Coronary artery (tissue), 2 donors: ENCODE data around the gene PLAAT3.

Experiments used
- DNase-seq: peaks from one replicate; pipeline ENCODE4 v3.0.0-alpha.2; 2017; ENCODE audit warnings: low spot score
- H3K27ac ChIP-seq, 2 donors: fragments of 200-600 bp; sonication (generic); one replicate each; pipeline ENCODE4 v1.5.1; 2016 to 2019
- H3K4me3 ChIP-seq: fragments of 200-600 bp; sonication (generic); 2 replicates; pipeline ENCODE4 v1.5.1; 2016; ENCODE audit warnings: mild to moderate bottlenecking, moderate library complexity
- TF ChIP-seq, protein P1 (sequence below): fragments of 200-600 bp; sonication (generic); IDR thresholded peaks from one replicate; pipeline ENCODE4 v1.5.1; 2019; ENCODE audit warnings: antibody characterized with exemption

Gene PLAAT3

DNA sequence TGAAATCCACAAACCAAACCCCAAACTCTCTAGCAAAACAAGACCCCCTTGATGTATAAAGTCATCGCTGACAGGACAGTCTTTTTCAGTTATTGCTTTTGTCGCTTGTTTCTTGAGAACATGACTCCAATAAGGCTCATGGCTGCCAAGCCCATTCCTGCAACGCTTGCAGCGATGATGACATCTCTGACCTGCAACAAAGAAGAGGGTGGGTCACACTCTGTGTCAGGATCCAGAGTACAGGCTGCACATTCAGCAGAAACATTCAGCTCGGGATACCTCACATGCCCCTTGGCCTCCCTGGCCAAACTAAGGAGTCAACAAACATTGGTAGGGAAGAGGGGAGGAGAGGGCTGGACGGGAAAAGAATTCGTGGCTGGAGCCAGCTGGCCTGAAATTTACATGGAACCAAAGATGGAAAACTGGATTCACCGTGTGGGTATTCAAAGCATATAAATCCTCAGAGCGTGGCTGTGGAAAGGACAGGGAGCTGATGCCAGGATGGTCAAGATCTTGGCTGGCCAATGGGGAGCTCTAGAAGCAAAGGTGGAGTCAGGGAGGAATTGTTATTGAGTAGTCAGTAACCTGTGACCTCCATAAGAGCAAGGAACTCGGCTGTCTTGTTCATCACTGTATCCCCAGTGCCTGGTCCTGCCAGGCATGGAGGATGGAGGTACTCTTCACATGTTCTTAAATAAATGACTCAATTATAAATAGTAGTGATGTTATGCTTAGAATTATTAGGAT lies 39.2 kb downstream of the PLAAT3 start:
- peak overlapping the region; percentile 29 for H3K4me3 ChIP-seq

DNA sequence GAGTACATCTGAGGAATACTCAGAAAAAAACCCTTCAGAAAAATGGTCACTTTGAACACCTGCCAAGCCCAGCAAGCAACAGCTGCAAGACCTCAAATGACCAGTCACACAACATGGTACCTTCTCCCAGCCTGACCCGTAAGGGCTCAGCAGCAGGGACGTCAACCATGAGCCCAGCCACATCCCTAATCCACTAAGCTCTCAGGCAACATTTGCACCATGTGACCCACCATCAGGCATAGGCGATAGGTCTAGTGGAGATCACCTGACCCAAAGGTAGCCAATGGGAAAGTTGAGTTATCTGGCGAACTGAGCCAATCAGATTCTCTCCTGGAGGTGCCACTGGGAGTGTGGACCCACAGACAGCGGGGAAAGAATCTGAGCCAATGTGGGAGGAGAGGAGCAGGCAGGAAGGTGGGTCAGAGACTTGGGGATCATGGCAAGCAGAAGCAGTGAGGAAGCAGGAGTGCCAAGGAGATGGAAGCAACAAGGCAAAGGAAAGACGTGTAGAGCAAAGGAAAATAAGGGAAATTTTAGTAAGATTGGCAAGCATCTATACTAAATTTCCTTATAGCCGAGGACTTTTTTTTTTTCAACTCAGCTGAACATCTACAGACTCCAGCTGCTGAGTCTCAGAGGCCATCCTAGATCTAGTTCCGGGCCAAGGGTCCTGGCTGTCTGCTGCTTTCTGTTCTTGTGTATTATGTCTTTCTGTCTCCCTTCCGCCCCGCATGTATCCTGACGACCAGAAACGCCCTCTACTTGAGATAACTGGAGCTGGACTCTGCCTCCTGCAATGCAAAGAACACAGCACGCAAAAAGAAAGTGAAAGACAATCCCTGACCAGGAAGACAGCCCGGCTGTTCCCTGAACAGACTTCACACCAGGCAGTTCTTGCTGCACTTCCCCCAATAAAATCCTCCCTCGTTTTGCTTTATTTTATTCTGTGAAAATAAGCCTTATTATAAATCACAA lies 40.1 kb downstream of the PLAAT3 start:
- no peak for DNase-seq
- peak overlapping the region in 1 of 2 donors; percentile 67 for H3K27ac ChIP-seq
- TF ChIP-seq, protein P1, sequence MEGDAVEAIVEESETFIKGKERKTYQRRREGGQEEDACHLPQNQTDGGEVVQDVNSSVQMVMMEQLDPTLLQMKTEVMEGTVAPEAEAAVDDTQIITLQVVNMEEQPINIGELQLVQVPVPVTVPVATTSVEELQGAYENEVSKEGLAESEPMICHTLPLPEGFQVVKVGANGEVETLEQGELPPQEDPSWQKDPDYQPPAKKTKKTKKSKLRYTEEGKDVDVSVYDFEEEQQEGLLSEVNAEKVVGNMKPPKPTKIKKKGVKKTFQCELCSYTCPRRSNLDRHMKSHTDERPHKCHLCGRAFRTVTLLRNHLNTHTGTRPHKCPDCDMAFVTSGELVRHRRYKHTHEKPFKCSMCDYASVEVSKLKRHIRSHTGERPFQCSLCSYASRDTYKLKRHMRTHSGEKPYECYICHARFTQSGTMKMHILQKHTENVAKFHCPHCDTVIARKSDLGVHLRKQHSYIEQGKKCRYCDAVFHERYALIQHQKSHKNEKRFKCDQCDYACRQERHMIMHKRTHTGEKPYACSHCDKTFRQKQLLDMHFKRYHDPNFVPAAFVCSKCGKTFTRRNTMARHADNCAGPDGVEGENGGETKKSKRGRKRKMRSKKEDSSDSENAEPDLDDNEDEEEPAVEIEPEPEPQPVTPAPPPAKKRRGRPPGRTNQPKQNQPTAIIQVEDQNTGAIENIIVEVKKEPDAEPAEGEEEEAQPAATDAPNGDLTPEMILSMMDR, result no peak
- H3K4me3 ChIP-seq, result peak overlapping the region; percentile 29

More for the DNA sequence above, 39.2 kb downstream of the PLAAT3 start:
- H3K27ac ChIP-seq, result peak overlapping the region in 1 of 2 donors; percentile 67
- TF ChIP-seq, protein P1, result no peak
- no peak for DNase-seq

DNA sequence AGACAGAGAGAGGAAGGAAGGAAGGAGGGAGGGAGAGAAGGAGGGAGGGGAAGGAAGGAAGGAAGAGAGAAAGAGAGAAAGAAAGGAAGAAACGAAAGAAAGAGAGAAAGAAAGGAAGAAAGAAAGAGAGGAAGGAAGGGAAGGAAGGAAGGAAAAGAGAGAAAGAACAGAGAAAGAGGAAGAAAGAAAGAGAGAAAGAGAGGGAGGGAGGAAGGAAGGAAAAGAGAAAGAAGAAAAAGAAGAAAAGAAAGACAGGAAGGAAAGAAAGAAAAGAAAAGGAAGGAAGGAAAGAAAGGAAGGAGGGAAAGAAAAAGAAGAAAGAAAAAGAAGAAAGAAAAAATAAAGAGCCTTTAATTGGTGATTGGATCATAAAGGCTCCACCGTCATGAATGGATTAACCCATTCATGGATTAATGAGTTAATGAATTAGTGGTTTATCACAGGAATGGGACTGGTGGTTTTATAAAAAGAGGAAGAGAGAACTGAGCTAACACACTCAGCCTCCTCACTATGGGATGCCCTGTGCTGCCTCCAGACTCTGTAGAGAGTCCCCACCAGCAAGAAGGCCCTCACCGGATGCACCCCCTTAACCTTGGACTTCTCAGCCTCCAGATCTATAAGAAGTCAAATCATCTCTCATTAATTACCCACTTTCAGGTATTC lies 42.1 kb downstream of the PLAAT3 start:
- TF ChIP-seq, protein P1, result no peak
- H3K27ac ChIP-seq, result no peak overlapping the region
- no peak overlapping the region for H3K4me3 ChIP-seq
- DNase-seq, result no peak

DNA sequence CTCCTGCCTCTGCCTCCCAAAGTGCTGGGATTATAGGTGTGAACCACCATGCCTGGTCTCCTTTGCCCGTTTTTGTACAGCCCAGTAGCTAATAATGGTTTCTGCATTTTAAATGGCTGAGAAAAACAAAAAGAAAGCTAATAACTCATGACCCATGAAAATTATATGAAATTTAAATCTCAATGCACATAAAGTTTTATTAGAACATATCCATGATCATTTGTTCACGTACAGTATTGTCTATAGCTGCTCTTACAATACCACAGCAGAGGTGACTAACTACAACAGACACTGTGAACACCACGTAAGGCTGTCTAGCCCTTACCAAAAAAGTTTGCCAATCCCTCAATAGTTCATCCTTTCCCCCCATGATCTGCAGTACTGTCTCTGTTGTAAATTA lies 44.7 kb downstream of the PLAAT3 start:
- Histone ChIP-seq H3K4me3 (no peak overlapping the region), H3K27ac (no peak overlapping the region)
- no peak for DNase-seq
- TF ChIP-seq, protein P1, result no peak

DNA sequence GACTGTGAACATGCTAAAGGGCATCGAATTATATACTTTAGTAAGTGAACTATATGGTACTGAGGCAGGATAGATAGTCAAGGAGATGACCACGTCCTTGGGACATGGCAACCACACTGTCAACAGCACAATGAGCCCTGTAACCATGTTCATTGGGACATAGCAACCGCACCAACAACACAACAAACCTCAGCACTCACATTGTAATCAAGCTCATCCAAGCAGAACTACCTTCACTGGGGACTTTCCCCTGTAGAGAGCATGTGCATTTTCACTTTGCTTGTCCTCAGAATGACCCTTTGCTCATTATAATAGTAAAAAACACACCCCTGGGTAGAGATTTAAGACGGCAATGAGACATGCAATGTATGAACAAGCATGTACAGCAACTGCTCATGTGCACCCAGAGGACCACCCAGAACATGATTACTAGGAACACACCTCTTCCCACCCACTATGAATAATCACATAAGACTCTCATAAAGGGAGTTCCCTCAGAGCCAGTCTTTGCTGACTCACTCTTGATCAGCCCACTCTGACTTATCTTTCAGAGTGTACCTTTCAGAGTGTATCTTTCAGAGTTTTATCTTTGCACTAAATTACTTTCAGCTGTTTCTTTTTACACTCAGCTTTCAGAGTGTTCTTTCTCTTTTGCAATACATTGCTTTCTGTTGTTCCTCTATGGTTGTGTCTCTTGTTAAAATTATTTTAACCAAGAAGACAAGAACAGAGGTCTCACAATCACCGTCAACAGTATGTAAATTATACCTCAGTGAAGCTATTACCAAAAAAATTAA lies 47.0 kb downstream of the PLAAT3 start:
- H3K4me3 ChIP-seq, result no peak overlapping the region
- H3K27ac ChIP-seq, result peak overlapping the region in 1 of 2 donors; percentile 40
- no peak for DNase-seq
- TF ChIP-seq, protein P1, result no peak

DNA sequence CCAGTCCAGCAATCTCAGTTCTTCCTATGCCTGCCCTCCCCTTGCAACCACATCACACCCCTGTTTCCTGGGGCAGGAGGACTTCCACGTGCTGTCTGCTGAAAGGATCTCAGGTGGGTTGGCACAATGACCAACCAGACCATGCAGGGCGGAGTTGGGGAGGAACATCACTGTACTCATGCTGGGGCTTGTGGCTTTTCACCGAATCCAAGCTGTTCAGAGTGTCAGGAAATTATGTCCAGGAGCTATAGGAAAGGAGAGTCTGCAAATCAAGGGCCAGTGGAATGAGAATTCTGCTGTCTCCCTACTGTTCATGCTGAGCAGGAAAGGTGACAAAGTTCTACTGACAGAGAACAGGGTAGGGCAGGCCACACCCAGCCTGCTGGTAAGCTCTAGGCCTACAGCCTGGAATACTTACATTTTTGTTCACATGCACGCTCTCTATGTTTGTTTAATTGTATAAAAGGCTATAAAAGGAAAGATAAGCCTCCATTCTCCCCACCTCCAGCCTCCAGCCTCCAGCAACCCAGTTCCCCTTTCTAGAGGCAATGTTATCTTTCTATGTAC lies 49.4 kb downstream of the PLAAT3 start:
- H3K27ac ChIP-seq, result no peak overlapping the region
- DNase-seq, result no peak
- H3K4me3 ChIP-seq, result no peak overlapping the region
- TF ChIP-seq, protein P1, result no peak
